Panc1 (cell line): ENCODE measurements around the gene PHF19. TPM values are rescaled to one million over a fixed set of nuclear protein-coding genes. Genes with fewer than 3 reads are reported as not detected.

Experiments
- ATAC-seq: fragments of 200-7000 bp; cut with Tn5 transposase; 2 replicates; pipeline ENCODE4 v1.9.1; 2020; ENCODE audit warnings: mild to moderate bottlenecking, moderate library complexity
- BruUV-seq: library from RNA; stranded (reverse); fragments of 400-500 nt; replicated peaks from 2 replicates; lab custom pipeline; 2021; lab: Mats Ljungman, UMichigan
- CTCF ChIA-PET: fragments of 300-600 bp; sonication (Branson Sonifier 250); formaldehyde crosslinking; loops from one replicate; lab custom pipeline; 2022; ENCODE audit warnings: antibody characterized with exemption; lab: Charles Lee
- POLR2A ChIA-PET: fragments of 300-600 bp; sonication (Branson Sonifier 250); formaldehyde crosslinking; loops from one replicate; lab custom pipeline; 2022; ENCODE audit warnings: antibody characterized with exemption; lab: Charles Lee
- DNase-seq: peaks from one replicate; pipeline ENCODE4 v3.0.0-alpha.2; 2010; ENCODE audit warnings: low read depth, low spot score
- H3K27ac ChIP-seq: 2 replicates; pipeline ENCODE4 v1.5.1; 2011; ENCODE audit warnings: mild to moderate bottlenecking, low read length, inconsistent platforms
- H3K27me3 ChIP-seq: fragments of 200-500 bp; sonication (Bioruptor generic); 2 replicates; pipeline ENCODE4 v1.6.0; 2014; ENCODE audit warnings: low read length, inconsistent platforms; ENCODE audit not compliant: control insufficient read depth, insufficient read depth
- H3K36me3 ChIP-seq: fragments of 200-500 bp; sonication (Bioruptor generic); 2 replicates; pipeline ENCODE4 v1.5.1; 2014; ENCODE audit warnings: inconsistent platforms, mild to moderate bottlenecking, low read length, moderate library complexity; ENCODE audit not compliant: control insufficient read depth, insufficient read depth
- H3K4me1 ChIP-seq: 2 replicates; pipeline ENCODE4 v1.5.1; 2011; ENCODE audit warnings: inconsistent platforms, mild to moderate bottlenecking, low read length, moderate library complexity; ENCODE audit not compliant: control insufficient read depth, insufficient read depth
- H3K4me3 ChIP-seq, 2 experiments: 2 replicates each; pipeline ENCODE4 v1.5.1; 2011 to 2012; ENCODE audit warnings: low read depth in 2 of 2, low read length in 2 of 2, mild to moderate bottlenecking in 2 of 2, inconsistent platforms in 1 of 2, moderate library complexity in 1 of 2
- H3K9me3 ChIP-seq: fragments of 200-500 bp; sonication (Bioruptor generic); 2 replicates; pipeline ENCODE4 v1.5.1; 2014; ENCODE audit warnings: low read depth, mild to moderate bottlenecking, inconsistent platforms, low read length, moderate library complexity; ENCODE audit not compliant: control insufficient read depth, insufficient read depth
- POLR2AphosphoS5 ChIP-seq: IDR thresholded peaks from 2 replicates; pipeline ENCODE4 v1.6.1; 2012; ENCODE audit warnings: mild to moderate bottlenecking, low read depth, low read length, moderate library complexity
- SIN3A ChIP-seq: IDR thresholded peaks from 2 replicates; pipeline ENCODE4 v1.6.1; 2012; ENCODE audit warnings: low read depth, mild to moderate bottlenecking, low read length, moderate library complexity, borderline replicate concordance; ENCODE audit not compliant: insufficient read depth
- TCF7L2 ChIP-seq: IDR thresholded peaks from 2 replicates; pipeline ENCODE4 v1.6.1; 2011; ENCODE audit warnings: mild to moderate bottlenecking, low read depth, low read length, inconsistent platforms
- in situ Hi-C: cut with HindIII; loops from 2 replicates; pipeline ENCODE4 v1.10.0; 2016; ENCODE audit warnings: low sequenced_read_pairs, low pct_unique_long_range_greater_than_20kb
- intact Hi-C: fragments of 100-400 bp; cut with micrococcal nuclease; formaldehyde crosslinking; loops from one replicate; pipeline ENCODE4 v1.10.0; 2022; ENCODE audit not compliant: unreplicated experiment
- total RNA-seq: library from RNA; stranded (reverse); gene quantifications from one replicate; pipeline ENCODE4 v1.2.1, GENCODE V29; 2021; ENCODE audit not compliant: unreplicated experiment
- TF ChIP-seq, protein P1 (sequence below): fragments of 450-650 bp; IDR thresholded peaks from 2 replicates; pipeline ENCODE4 v1.5.1; 2017; ENCODE audit warnings: mild to moderate bottlenecking
- TF ChIP-seq, protein P2 (sequence below), 2 experiments: IDR thresholded peaks; 2 replicates each; pipeline ENCODE4 v1.6.1; 2011 to 2012; ENCODE audit warnings: low read depth in 2 of 2, control low read depth in 1 of 2, low read length in 1 of 2, mild to moderate bottlenecking in 1 of 2, moderate library complexity in 1 of 2; ENCODE audit not compliant: insufficient read depth in 1 of 2

PHF19 gene
- total RNA-seq, 1 experiment from 2014 or later, result 91.1 TPM

DNA sequence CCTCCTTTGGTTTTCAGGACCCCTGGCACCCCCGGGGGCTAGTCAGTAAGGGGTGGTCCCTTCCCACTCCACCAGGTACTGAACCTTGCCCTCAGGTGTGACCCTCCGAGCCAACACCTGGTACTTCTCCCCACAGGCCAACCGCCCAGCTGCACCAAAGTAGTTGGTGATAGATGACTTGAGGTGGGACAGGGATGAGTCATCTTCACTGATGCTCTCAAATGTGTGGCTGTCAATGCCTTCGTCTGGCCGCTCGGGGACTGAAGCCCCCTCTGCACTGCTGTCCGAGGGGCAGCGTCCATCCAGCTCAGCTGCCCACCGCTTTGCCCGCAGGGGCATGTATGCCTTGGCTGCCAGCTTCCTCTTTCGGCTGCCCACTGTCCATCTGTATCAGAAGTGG lies 19.1 kb downstream of the PHF19 start:
- intact Hi-C loops (no loop called here), in situ Hi-C loops (no loop called here)
- DNase-seq (no peak), ATAC-seq (no peak)
- Histone ChIP-seq H3K4me3 (no peak overlapping the region), H3K4me1 (no peaks in the 10 kb centered on the region), H3K36me3 (no peaks in the 10 kb centered on the region), H3K27ac (no peak overlapping the region), H3K9me3 (no peaks in the 10 kb centered on the region), H3K27me3 (no peaks in the 10 kb centered on the region)
- CTCF ChIA-PET, result no interaction called here
- POLR2A ChIA-PET, result no interaction called here
- BruUV-seq, result no TSS peak
- TF ChIP-seq TCF7L2 (no peak), POLR2AphosphoS5 (no peak), SIN3A (no peak)
- TF ChIP-seq, protein P1, sequence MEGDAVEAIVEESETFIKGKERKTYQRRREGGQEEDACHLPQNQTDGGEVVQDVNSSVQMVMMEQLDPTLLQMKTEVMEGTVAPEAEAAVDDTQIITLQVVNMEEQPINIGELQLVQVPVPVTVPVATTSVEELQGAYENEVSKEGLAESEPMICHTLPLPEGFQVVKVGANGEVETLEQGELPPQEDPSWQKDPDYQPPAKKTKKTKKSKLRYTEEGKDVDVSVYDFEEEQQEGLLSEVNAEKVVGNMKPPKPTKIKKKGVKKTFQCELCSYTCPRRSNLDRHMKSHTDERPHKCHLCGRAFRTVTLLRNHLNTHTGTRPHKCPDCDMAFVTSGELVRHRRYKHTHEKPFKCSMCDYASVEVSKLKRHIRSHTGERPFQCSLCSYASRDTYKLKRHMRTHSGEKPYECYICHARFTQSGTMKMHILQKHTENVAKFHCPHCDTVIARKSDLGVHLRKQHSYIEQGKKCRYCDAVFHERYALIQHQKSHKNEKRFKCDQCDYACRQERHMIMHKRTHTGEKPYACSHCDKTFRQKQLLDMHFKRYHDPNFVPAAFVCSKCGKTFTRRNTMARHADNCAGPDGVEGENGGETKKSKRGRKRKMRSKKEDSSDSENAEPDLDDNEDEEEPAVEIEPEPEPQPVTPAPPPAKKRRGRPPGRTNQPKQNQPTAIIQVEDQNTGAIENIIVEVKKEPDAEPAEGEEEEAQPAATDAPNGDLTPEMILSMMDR, result no peak
- TF ChIP-seq, protein P2, sequence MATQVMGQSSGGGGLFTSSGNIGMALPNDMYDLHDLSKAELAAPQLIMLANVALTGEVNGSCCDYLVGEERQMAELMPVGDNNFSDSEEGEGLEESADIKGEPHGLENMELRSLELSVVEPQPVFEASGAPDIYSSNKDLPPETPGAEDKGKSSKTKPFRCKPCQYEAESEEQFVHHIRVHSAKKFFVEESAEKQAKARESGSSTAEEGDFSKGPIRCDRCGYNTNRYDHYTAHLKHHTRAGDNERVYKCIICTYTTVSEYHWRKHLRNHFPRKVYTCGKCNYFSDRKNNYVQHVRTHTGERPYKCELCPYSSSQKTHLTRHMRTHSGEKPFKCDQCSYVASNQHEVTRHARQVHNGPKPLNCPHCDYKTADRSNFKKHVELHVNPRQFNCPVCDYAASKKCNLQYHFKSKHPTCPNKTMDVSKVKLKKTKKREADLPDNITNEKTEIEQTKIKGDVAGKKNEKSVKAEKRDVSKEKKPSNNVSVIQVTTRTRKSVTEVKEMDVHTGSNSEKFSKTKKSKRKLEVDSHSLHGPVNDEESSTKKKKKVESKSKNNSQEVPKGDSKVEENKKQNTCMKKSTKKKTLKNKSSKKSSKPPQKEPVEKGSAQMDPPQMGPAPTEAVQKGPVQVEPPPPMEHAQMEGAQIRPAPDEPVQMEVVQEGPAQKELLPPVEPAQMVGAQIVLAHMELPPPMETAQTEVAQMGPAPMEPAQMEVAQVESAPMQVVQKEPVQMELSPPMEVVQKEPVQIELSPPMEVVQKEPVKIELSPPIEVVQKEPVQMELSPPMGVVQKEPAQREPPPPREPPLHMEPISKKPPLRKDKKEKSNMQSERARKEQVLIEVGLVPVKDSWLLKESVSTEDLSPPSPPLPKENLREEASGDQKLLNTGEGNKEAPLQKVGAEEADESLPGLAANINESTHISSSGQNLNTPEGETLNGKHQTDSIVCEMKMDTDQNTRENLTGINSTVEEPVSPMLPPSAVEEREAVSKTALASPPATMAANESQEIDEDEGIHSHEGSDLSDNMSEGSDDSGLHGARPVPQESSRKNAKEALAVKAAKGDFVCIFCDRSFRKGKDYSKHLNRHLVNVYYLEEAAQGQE (IDR thresholded peaks at IDR 0.05; ENCODE audit: insufficient read depth in 1 of 2, low read depth in 2 of 2, low read length in 1 of 2), result no peak

DNA sequence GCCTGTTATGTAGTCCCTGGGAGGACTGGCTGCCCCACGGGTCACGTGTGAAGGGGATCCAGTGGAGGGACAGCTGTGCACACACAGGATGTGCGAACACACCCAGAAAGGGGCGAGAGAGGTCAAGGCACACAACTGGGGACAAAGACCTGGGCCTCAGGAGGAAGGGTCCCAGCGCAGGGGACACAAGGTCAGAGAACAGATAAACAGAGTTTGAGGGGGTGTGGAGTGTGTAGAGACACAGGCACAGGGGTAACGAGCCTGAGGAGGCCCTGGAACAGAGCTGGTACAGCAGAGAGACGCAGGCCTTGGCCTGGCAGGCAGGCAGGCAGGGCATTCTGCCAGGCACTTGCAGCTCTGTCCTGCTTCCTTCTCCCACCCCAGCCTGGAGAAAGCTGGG lies 19.5 kb downstream of the PHF19 start:
- Histone ChIP-seq H3K4me3 (no peak overlapping the region), H3K36me3 (no peaks in the 10 kb centered on the region), H3K9me3 (no peaks in the 10 kb centered on the region), H3K27ac (no peak overlapping the region), H3K27me3 (no peaks in the 10 kb centered on the region), H3K4me1 (no peaks in the 10 kb centered on the region)
- intact Hi-C loops (no loop called here), in situ Hi-C loops (no loop called here)
- TF ChIP-seq, protein P2 (IDR thresholded peaks at IDR 0.05; ENCODE audit: insufficient read depth in 1 of 2, low read depth in 2 of 2, low read length in 1 of 2), result no peak
- no TSS peak for BruUV-seq
- ChIA-PET CTCF (no interaction called here), POLR2A (no interaction called here)
- ATAC-seq (no peak), DNase-seq (no peak)
